Fibroblast of peridontal ligament (primary cell): ENCODE data around the gene DSCAML1.

Source experiments
- DNase-seq: peaks from one replicate; pipeline ENCODE4 v3.0.0-alpha.2; 2010; ENCODE audit errors: extremely low read depth

The DSCAML1 gene

GRCh38 chr11:117585631-117586030 is 211.4 kb downstream of the DSCAML1 start:
- DNase-seq = no peak

- no peak for DNase-seq
Observed at GRCh38 chr11:117584056-117584830, 212.8 kb downstream of the DSCAML1 start.

GRCh38 chr11:117583063-117583801 is 213.8 kb downstream of the DSCAML1 start:
- no peak for DNase-seq

GRCh38 chr11:117582433-117582832 is 214.6 kb downstream of the DSCAML1 start:
- no peak for DNase-seq

- no peak for DNase-seq
Observed at GRCh38 chr11:117580866-117581265, 216.2 kb downstream of the DSCAML1 start.

GRCh38 chr11:117579161-117579560 is 217.9 kb downstream of the DSCAML1 start:
- DNase-seq = no peak

- DNase-seq = no peak
Observed at GRCh38 chr11:117575856-117576255, 221.2 kb downstream of the DSCAML1 start.

- no peak for DNase-seq
Observed at GRCh38 chr11:117574551-117574950, 222.5 kb downstream of the DSCAML1 start.

GRCh38 chr11:117573326-117573725 is 223.7 kb downstream of the DSCAML1 start:
- no peak for DNase-seq

- DNase-seq = no peak
Observed at GRCh38 chr11:117572671-117573070, 224.3 kb downstream of the DSCAML1 start.

GRCh38 chr11:117572129-117572528 is 224.9 kb downstream of the DSCAML1 start:
- DNase-seq = peak; percentile 5

GRCh38 chr11:117570701-117571100 is 226.3 kb downstream of the DSCAML1 start:
- no peak for DNase-seq

GRCh38 chr11:117569911-117570310 is 227.1 kb downstream of the DSCAML1 start:
- DNase-seq = no peak

- DNase-seq = no peak
Observed at GRCh38 chr11:117565709-117566108, 231.3 kb downstream of the DSCAML1 start.

- DNase-seq = no peak
Observed at GRCh38 chr11:117564321-117564720, 232.7 kb downstream of the DSCAML1 start.

GRCh38 chr11:117563556-117563955 is 233.5 kb downstream of the DSCAML1 start:
- DNase-seq = no peak

- no peak for DNase-seq
Observed at GRCh38 chr11:117562136-117562535, 234.9 kb downstream of the DSCAML1 start.

- DNase-seq = no peak
Observed at GRCh38 chr11:117560780-117561530, 236.1 kb downstream of the DSCAML1 start.

GRCh38 chr11:117559698-117560097 is 237.3 kb downstream of the DSCAML1 start:
- DNase-seq = no peak

GRCh38 chr11:117557361-117557760 is 239.7 kb downstream of the DSCAML1 start:
- no peak for DNase-seq

- DNase-seq = no peak
Observed at GRCh38 chr11:117554601-117555333, 242.2 kb downstream of the DSCAML1 start.

GRCh38 chr11:117552626-117553025 is 244.4 kb downstream of the DSCAML1 start:
- DNase-seq = no peak
